ENCODE measurements around the gene ADAMTS2. TPM values are rescaled to one million over a fixed set of nuclear protein-coding genes. Genes with fewer than 3 reads are reported as not detected.

The ADAMTS2 gene
- total RNA-seq, 1 experiment from 2014 or later = not detected

DNA sequence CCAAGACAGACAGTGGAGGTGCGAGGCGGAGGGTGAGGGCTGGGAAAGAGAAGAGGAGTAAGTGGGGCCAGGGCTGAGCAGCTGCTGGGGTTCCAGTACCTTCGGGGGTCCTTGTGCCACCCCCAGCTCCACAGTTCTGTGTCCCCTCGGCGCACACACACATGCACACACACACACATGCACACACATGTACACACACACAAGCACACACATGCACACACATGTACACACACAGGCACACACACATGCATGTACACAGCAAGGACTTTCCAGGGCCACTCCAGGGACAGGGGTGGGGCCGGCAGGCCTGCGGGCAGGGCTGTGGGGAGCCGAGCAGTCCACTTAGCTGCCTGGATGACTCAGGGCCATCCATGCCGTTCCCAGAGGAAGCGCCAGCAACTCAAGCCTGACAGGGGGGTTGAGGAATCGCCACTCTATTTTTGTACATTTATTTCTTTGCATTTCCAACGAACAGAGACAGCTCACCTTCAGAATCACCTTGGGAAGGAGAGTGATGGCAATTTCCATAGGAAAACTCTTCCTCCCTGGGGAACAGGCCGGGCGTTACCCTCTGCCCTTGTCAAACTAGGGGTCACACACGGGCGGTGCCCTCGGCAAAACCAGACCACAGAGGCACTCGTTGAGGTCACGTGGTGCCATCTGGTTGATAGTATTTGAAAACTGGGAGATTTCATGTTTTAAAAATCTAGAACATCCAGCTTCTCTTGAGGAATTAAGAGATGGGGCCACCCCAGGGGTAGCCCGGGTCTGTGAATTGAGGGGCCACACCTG, 135.7 kb downstream of the ADAMTS2 start:
- peak; percentile 54; the same call in 1 of the 2 replicates for ATAC-seq
- H3K9ac ChIP-seq (ENCODE audit: low read length) = no peak overlapping the region
- intact Hi-C loops (cut with micrococcal nuclease) = no loop called here
- peaks cover 9% of the 10 kb centered on the region for H3K27me3 ChIP-seq (ENCODE audit: low read length)
- H3K79me2 ChIP-seq (ENCODE audit: low read length) = no peaks in the 10 kb centered on the region
- H3K4me2 ChIP-seq (ENCODE audit: low read length) = no peak overlapping the region
- H4K20me1 ChIP-seq (ENCODE audit: low read length) = no peaks in the 10 kb centered on the region
- POLR2A ChIA-PET (ENCODE audit: unreplicated experiment) = no interaction called here
- H3K4me3 ChIP-seq (ENCODE audit: low read length) = no peak overlapping the region
- no peaks in the 10 kb centered on the region for H3K9me3 ChIP-seq (ENCODE audit: low read length)
- peak; percentile 41 for DNase-seq
- H2AFZ ChIP-seq (ENCODE audit: low read length) = no peak overlapping the region
- no peaks in the 10 kb centered on the region for H3F3A ChIP-seq (ENCODE audit: low read length, unreplicated experiment)
- TF ChIP-seq EZH2phosphoT487 (IDR thresholded peaks at IDR 0.05; ENCODE audit: borderline replicate concordance, low read length) (no peak), EZH2 (IDR thresholded peaks at IDR 0.05; ENCODE audit: low read length, unreplicated experiment) (no peak)
- TF ChIP-seq, protein P1, sequence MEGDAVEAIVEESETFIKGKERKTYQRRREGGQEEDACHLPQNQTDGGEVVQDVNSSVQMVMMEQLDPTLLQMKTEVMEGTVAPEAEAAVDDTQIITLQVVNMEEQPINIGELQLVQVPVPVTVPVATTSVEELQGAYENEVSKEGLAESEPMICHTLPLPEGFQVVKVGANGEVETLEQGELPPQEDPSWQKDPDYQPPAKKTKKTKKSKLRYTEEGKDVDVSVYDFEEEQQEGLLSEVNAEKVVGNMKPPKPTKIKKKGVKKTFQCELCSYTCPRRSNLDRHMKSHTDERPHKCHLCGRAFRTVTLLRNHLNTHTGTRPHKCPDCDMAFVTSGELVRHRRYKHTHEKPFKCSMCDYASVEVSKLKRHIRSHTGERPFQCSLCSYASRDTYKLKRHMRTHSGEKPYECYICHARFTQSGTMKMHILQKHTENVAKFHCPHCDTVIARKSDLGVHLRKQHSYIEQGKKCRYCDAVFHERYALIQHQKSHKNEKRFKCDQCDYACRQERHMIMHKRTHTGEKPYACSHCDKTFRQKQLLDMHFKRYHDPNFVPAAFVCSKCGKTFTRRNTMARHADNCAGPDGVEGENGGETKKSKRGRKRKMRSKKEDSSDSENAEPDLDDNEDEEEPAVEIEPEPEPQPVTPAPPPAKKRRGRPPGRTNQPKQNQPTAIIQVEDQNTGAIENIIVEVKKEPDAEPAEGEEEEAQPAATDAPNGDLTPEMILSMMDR (conservative IDR thresholded peaks at IDR 0.05; ENCODE audit: low read depth, low read length) = no peak
- no peaks in the 10 kb centered on the region for H3K36me3 ChIP-seq (ENCODE audit: low read depth, low read length)
- H3K27ac ChIP-seq (ENCODE audit: low read length) = no peak overlapping the region
- CTCF ChIA-PET = no interaction called here
- peaks cover 6% of the 10 kb centered on the region; the same call in 1 of the 2 replicates for H3K4me1 ChIP-seq (ENCODE audit: insufficient read depth, low read length)
- no peaks in the 10 kb centered on the region for H3K9me2 ChIP-seq (replicated peaks; ENCODE audit: low read length)
- BruUV-seq (replicated peaks) = no TSS peak

DNA sequence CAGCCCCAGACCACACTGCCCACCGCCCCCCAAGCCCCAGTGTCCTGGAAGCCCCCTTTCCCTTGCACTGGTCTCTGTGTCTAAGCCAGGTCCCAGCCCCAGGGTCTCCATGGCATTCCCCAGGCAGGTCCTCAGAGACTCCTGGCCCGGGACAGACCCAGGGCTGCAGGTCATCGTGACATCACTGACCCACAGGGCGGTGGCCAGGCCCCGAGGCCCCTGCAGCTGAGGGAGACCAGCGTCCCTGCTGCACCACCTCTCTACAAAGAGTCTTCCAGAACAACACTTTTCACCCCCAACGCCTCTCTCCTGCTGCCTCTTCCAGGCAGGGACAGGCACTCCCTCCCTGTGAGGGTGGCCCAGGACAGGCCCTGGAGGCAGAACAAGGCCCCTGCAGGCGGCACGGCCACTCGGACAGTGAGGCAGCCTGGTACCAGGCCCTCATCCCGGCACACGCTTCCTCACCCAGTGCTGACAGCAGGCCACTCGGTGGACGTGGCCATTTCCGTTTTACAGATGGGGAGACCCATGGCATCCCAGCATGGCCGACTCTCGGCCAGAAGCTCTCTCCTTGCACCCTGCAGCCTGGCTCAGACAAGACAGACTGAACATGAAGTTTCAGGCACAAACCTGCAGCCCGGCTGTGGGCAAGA, 136.4 kb downstream of the ADAMTS2 start:
- H3K9me3 ChIP-seq (ENCODE audit: low read length) = no peaks in the 10 kb centered on the region
- TF ChIP-seq EZH2 (IDR thresholded peaks at IDR 0.05; ENCODE audit: low read length, unreplicated experiment) (no peak), EZH2phosphoT487 (IDR thresholded peaks at IDR 0.05; ENCODE audit: borderline replicate concordance, low read length) (no peak)
- TF ChIP-seq, protein P1 (conservative IDR thresholded peaks at IDR 0.05; ENCODE audit: low read depth, low read length) = no peak
- no peaks in the 10 kb centered on the region for H3K36me3 ChIP-seq (ENCODE audit: low read depth, low read length)
- H3K27ac ChIP-seq (ENCODE audit: low read length) = no peak overlapping the region
- no peaks in the 10 kb centered on the region for H3F3A ChIP-seq (ENCODE audit: low read length, unreplicated experiment)
- H3K4me3 ChIP-seq (ENCODE audit: low read length) = no peak overlapping the region
- no peaks in the 10 kb centered on the region for H3K79me2 ChIP-seq (ENCODE audit: low read length)
- no TSS peak for BruUV-seq (replicated peaks)
- H2AFZ ChIP-seq (ENCODE audit: low read length) = no peak overlapping the region
- DNase-seq (no peak), ATAC-seq (no peak)
- peaks cover 12% of the 10 kb centered on the region for H3K27me3 ChIP-seq (ENCODE audit: low read length)
- POLR2A ChIA-PET (ENCODE audit: unreplicated experiment) = no interaction called here
- no peak overlapping the region for H3K4me2 ChIP-seq (ENCODE audit: low read length)
- no peaks in the 10 kb centered on the region for H4K20me1 ChIP-seq (ENCODE audit: low read length)
- no peak overlapping the region for H3K9ac ChIP-seq (ENCODE audit: low read length)
- intact Hi-C loops (cut with micrococcal nuclease) = no loop called here
- CTCF ChIA-PET = no interaction called here
- peaks cover 6% of the 10 kb centered on the region; the same call in 1 of the 2 replicates for H3K4me1 ChIP-seq (ENCODE audit: insufficient read depth, low read length)
- H3K9me2 ChIP-seq (replicated peaks; ENCODE audit: low read length) = no peaks in the 10 kb centered on the region
